Smooth muscle cell (in vitro differentiated cells): Measurements from ENCODE around the gene STKLD1. TPM values are rescaled to one million over a fixed set of nuclear protein-coding genes. Genes with fewer than 3 reads are reported as not detected.

Source experiments
- DNase-seq: peaks from one replicate; lab custom pipeline; 2025; ENCODE audit not compliant: unreplicated experiment; lab: John Stamatoyannopoulos, UW
- H2AFZ ChIP-seq: fragments of 200-600 bp; sonication (generic); 2 replicates; pipeline ENCODE4 v1.6.0; 2016; ENCODE audit warnings: antibody characterized with exemption, low read depth, mild to moderate bottlenecking
- H3F3A ChIP-seq: fragments of 200-600 bp; sonication (generic); 2 replicates; pipeline ENCODE4 v1.6.0; 2017; ENCODE audit warnings: antibody characterized with exemption, low read depth
- H3K27ac ChIP-seq: fragments of 200-600 bp; sonication (generic); 2 replicates; pipeline ENCODE4 v1.5.1; 2016; ENCODE audit warnings: low read depth, mild to moderate bottlenecking
- H3K27me3 ChIP-seq: fragments of 200-600 bp; sonication (generic); 2 replicates; pipeline ENCODE4 v1.6.1; 2016; ENCODE audit warnings: low read depth, mild to moderate bottlenecking
- H3K36me3 ChIP-seq: fragments of 200-600 bp; sonication (generic); 2 replicates; pipeline ENCODE4 v1.5.1; 2016; ENCODE audit warnings: low read depth
- H3K4me1 ChIP-seq: fragments of 200-600 bp; sonication (generic); 2 replicates; pipeline ENCODE4 v1.5.1; 2016; ENCODE audit warnings: low read depth
- H3K4me2 ChIP-seq: fragments of 200-600 bp; sonication (generic); 2 replicates; pipeline ENCODE4 v1.6.0; 2016; ENCODE audit warnings: mild to moderate bottlenecking
- H3K4me3 ChIP-seq: fragments of 200-600 bp; sonication (generic); 2 replicates; pipeline ENCODE4 v1.5.1; 2016; ENCODE audit warnings: mild to moderate bottlenecking
- H3K79me2 ChIP-seq: fragments of 200-600 bp; sonication (generic); 2 replicates; pipeline ENCODE4 v1.6.0; 2016; ENCODE audit warnings: low read depth, mild to moderate bottlenecking
- H3K9ac ChIP-seq: fragments of 200-600 bp; sonication (generic); 2 replicates; pipeline ENCODE4 v1.6.0; 2016; ENCODE audit warnings: low read depth
- H3K9me3 ChIP-seq: fragments of 200-600 bp; sonication (generic); replicated peaks from 2 replicates; pipeline ENCODE4 v1.5.1; 2016; ENCODE audit warnings: low read depth
- H4K20me1 ChIP-seq: fragments of 200-600 bp; sonication (generic); 2 replicates; pipeline ENCODE4 v1.6.0; 2016; ENCODE audit warnings: low read depth
- CTCF ChIP-seq: fragments of 200-600 bp; sonication (generic); IDR thresholded peaks from 2 replicates; pipeline ENCODE4 v1.5.1; 2017; ENCODE audit warnings: borderline replicate concordance, mild to moderate bottlenecking, antibody characterized with exemption; ENCODE audit not compliant: insufficient read depth, poor library complexity, severe bottlenecking
- WGBS: methylation state at CpG from one replicate; pipeline ENCODE4 v1.1.7; 2016; ENCODE audit warnings: low lambda C conversion rate; 5-methylcytosine and 5-hydroxymethylcytosine counted together
- polyA plus RNA-seq: library from polyadenylated mRNA; unstranded; fragments of >200 nt; fragmentation: Nextera tagmentation; extraction: Ambion mirVana; gene quantifications from 2 replicates; pipeline ENCODE4 v1.2.1, GENCODE V29; 2016
- total RNA-seq: library from RNA; depleted of rRNA; stranded (reverse); fragments of >200 nt; gene quantifications from 2 replicates; pipeline ENCODE4 v1.2.3, GENCODE V29; 2014

STKLD1 gene
- total and polyA plus RNA-seq, 2 experiments from 2014 or later, result 0.90 to 2.7 TPM

GRCh38 chr9:133356391-133357091 lies 19.6 kb upstream of the STKLD1 start, which contains the start of the genes SURF1 and SURF2:
Gene SURF1, minus strand, starts transcription at chr9:133356487. Its CDS starts 34 bp downstream, at chr9:133356453.
Gene SURF2, plus strand, starts transcription at chr9:133356550. Its CDS starts 43 bp downstream, at chr9:133356593.
- H3K4me1 ChIP-seq, result peaks cover 12% of the 10 kb centered on the region
- peak within 1 kb of the TSS; percentile 77 for H3K9ac ChIP-seq
- no peak for TF ChIP-seq CTCF
- H4K20me1 ChIP-seq, result peaks cover 64% of the 10 kb centered on the region
- peak; percentile 44 for DNase-seq
- H3F3A ChIP-seq, result peaks cover 45% of the 10 kb centered on the region
- 2% methylated on average over 44 of the region's 78 CpGs for WGBS
- H3K4me2 ChIP-seq, result peak within 1 kb of the TSS; percentile 96
- peaks cover 23% of the 10 kb centered on the region for H3K79me2 ChIP-seq
- H3K9me3 ChIP-seq, result no peaks in the 10 kb centered on the region
- no peak within 1 kb of the TSS for H2AFZ ChIP-seq
- H3K4me3 ChIP-seq, result peak within 1 kb of the TSS; percentile 73
- H3K36me3 ChIP-seq, result no peaks in the 10 kb centered on the region
- no peaks in the 10 kb centered on the region for H3K27me3 ChIP-seq
- peak within 1 kb of the TSS; percentile 51 for H3K27ac ChIP-seq

GRCh38 chr9:133357656-133358055 lies 18.5 kb upstream of the STKLD1 start:
- no peak for DNase-seq
- no peaks in the 10 kb centered on the region for H3K9me3 ChIP-seq
- peaks cover 65% of the 10 kb centered on the region for H4K20me1 ChIP-seq
- H3K36me3 ChIP-seq, result peaks cover 4% of the 10 kb centered on the region
- H3K9ac ChIP-seq, result no peak overlapping the region
- no peak overlapping the region for H3K27ac ChIP-seq
- peaks cover 41% of the 10 kb centered on the region for H3F3A ChIP-seq
- WGBS, result 95% methylated on average over 14 of the region's 14 CpGs
- no peak overlapping the region for H2AFZ ChIP-seq
- H3K4me1 ChIP-seq, result peaks cover 12% of the 10 kb centered on the region
- H3K4me2 ChIP-seq, result peak overlapping the region; percentile 96
- no peak overlapping the region for H3K4me3 ChIP-seq
- H3K27me3 ChIP-seq, result no peaks in the 10 kb centered on the region
- peaks cover 23% of the 10 kb centered on the region for H3K79me2 ChIP-seq
- no peak for TF ChIP-seq CTCF

GRCh38 chr9:133359399-133360175 lies 16.6 kb upstream of the STKLD1 start:
- Histone ChIP-seq H4K20me1 (peaks cover 79% of the 10 kb centered on the region), H3K4me2 (no peak overlapping the region), H3K36me3 (peaks cover 4% of the 10 kb centered on the region), H3K9me3 (no peaks in the 10 kb centered on the region), H3K79me2 (peaks cover 26% of the 10 kb centered on the region), H3K4me3 (no peak overlapping the region), H3K27ac (peak overlapping the region; percentile 55), H3K4me1 (peaks cover 12% of the 10 kb centered on the region), H3K27me3 (no peaks in the 10 kb centered on the region), H3K9ac (no peak overlapping the region), H2AFZ (no peak overlapping the region), H3F3A (peaks cover 31% of the 10 kb centered on the region)
- no peak for DNase-seq
- WGBS, result 81% methylated on average over 20 of the region's 20 CpGs
- TF ChIP-seq CTCF, result peak; percentile 15
